Lower leg skin (tissue), 3 donors: Measurements from ENCODE around the gene STAC3.

ENCODE experiments used
- CTCF ChIP-seq, 3 donors: fragments of 450-650 bp; IDR thresholded peaks; one replicate each; pipeline ENCODE4 v1.5.1; 2016; ENCODE audit warnings: antibody characterized with exemption in 3 of 3, mild to moderate bottlenecking in 3 of 3, moderate library complexity in 2 of 3
- POLR2A ChIP-seq, 2 donors: fragments of 450-650 bp; IDR thresholded peaks; one replicate each; pipeline ENCODE4 v1.6.1; 2016 to 2017; ENCODE audit warnings: antibody characterized with exemption in 2 of 2, mild to moderate bottlenecking in 1 of 2, moderate library complexity in 1 of 2

GRCh38 chr12:57205931-57206330, 45.1 kb downstream of the STAC3 start:
- TF ChIP-seq CTCF (IDR thresholded peaks at IDR 0.05), result no peak
- TF ChIP-seq POLR2A (IDR thresholded peaks at IDR 0.05), result no peak
